Trophoblast cell (in vitro differentiated cells and primary cell): ENCODE data around the gene SERPINB11.
A peak's percentile ranks its signal among the peaks of the same experiment; 100 is the strongest.

Experiments used
- DNase-seq, 2 donors: peaks; one replicate each; pipeline ENCODE4 v3.0.0-alpha.2; 2016
- H2AFZ ChIP-seq: 2 replicates; pipeline ENCODE4 v1.6.1; 2013; ENCODE audit warnings: low read length, moderate library complexity, mild to moderate bottlenecking; ENCODE audit not compliant: insufficient read depth, poor library complexity
- H2AK5ac ChIP-seq: 2 replicates; pipeline ENCODE4 v1.6.1; 2013; ENCODE audit warnings: mild to moderate bottlenecking, low read length
- H2BK120ac ChIP-seq: 2 replicates; pipeline ENCODE4 v1.6.1; 2013; ENCODE audit warnings: low read length, mild to moderate bottlenecking, moderate library complexity; ENCODE audit not compliant: insufficient read depth, poor library complexity
- H2BK12ac ChIP-seq: 2 replicates; pipeline ENCODE4 v1.6.1; 2013; ENCODE audit warnings: mild to moderate bottlenecking, low read length, moderate library complexity
- H2BK5ac ChIP-seq: 2 replicates; pipeline ENCODE4 v1.6.1; 2013; ENCODE audit warnings: low read length, low read depth, moderate library complexity, mild to moderate bottlenecking; ENCODE audit not compliant: poor library complexity
- H3K14ac ChIP-seq: 2 replicates; pipeline ENCODE4 v1.6.1; 2013; ENCODE audit warnings: mild to moderate bottlenecking, low read length
- H3K18ac ChIP-seq: 2 replicates; pipeline ENCODE4 v1.6.1; 2013; ENCODE audit warnings: mild to moderate bottlenecking, low read length
- H3K23ac ChIP-seq: 2 replicates; pipeline ENCODE4 v1.6.1; 2013; ENCODE audit warnings: low read length
- H3K27ac ChIP-seq: 2 replicates; pipeline ENCODE4 v1.5.1; 2013; ENCODE audit warnings: low read depth, mild to moderate bottlenecking, inconsistent platforms, low read length, moderate library complexity
- H3K27me3 ChIP-seq: 2 replicates; pipeline ENCODE4 v1.6.1; 2013; ENCODE audit warnings: inconsistent platforms, mild to moderate bottlenecking, low read length, moderate library complexity; ENCODE audit not compliant: insufficient read depth
- H3K36me3 ChIP-seq, 2 experiments: 1 replicate in 1 of 2; 2 replicates in 1 of 2; pipeline ENCODE4 v1.6.1; 2013; ENCODE audit warnings: low read length in 2 of 2, mild to moderate bottlenecking in 2 of 2, moderate library complexity in 1 of 2; ENCODE audit not compliant: insufficient read depth in 2 of 2, control insufficient read depth in 1 of 2
- H3K4ac ChIP-seq: 2 replicates; pipeline ENCODE4 v1.6.1; 2013; ENCODE audit warnings: low read depth, mild to moderate bottlenecking, low read length, moderate library complexity
- H3K4me1 ChIP-seq, 2 experiments: 1 replicate in 1 of 2; 2 replicates in 1 of 2; pipeline ENCODE4 v1.6.1; 2013; ENCODE audit warnings: low read length in 2 of 2, mild to moderate bottlenecking in 2 of 2, moderate library complexity in 1 of 2; ENCODE audit not compliant: insufficient read depth in 2 of 2, control insufficient read depth in 1 of 2
- H3K4me2 ChIP-seq: 2 replicates; pipeline ENCODE4 v1.6.1; 2013; ENCODE audit warnings: inconsistent platforms, mild to moderate bottlenecking, low read length, moderate library complexity
- H3K4me3 ChIP-seq: 2 replicates; pipeline ENCODE4 v1.5.1; 2013; ENCODE audit warnings: mild to moderate bottlenecking, low read depth, low read length, inconsistent platforms
- H3K79me1 ChIP-seq: one replicate; pipeline ENCODE4 v1.6.1; 2013; ENCODE audit warnings: low read length
- H3K79me2 ChIP-seq: 2 replicates; pipeline ENCODE4 v1.6.1; 2013; ENCODE audit warnings: low read length, mild to moderate bottlenecking; ENCODE audit not compliant: control insufficient read depth, insufficient read depth, poor library complexity
- H3K9ac ChIP-seq: 2 replicates; pipeline ENCODE4 v1.6.1; 2013; ENCODE audit warnings: mild to moderate bottlenecking, low read length
- H3K9me3 ChIP-seq: 2 replicates; pipeline ENCODE4 v1.6.1; 2013; ENCODE audit warnings: low read depth, mild to moderate bottlenecking, control low read depth, inconsistent platforms, low read length; ENCODE audit not compliant: insufficient read depth
- H4K12ac ChIP-seq: 2 replicates; pipeline ENCODE4 v1.6.1; 2013; ENCODE audit warnings: low read depth, mild to moderate bottlenecking, low read length, moderate library complexity
- H4K8ac ChIP-seq: 2 replicates; pipeline ENCODE4 v1.6.1; 2013; ENCODE audit warnings: low read depth, mild to moderate bottlenecking, low read length, moderate library complexity
- H4K91ac ChIP-seq: one replicate; pipeline ENCODE4 v1.6.1; 2013; ENCODE audit warnings: low read depth, mild to moderate bottlenecking, low read length, moderate library complexity
- WGBS: extraction: QIAGEN DNeasy Blood & Tissue Kit; methylation state at CpG from one replicate; pipeline ENCODE4 v1.1.7; 2013; ENCODE audit warnings: missing lambda C conversion rate; ENCODE audit not compliant: insufficient read length, insufficient coverage; ENCODE audit errors: extremely low coverage; 5-methylcytosine and 5-hydroxymethylcytosine counted together

Gene SERPINB11

DNA sequence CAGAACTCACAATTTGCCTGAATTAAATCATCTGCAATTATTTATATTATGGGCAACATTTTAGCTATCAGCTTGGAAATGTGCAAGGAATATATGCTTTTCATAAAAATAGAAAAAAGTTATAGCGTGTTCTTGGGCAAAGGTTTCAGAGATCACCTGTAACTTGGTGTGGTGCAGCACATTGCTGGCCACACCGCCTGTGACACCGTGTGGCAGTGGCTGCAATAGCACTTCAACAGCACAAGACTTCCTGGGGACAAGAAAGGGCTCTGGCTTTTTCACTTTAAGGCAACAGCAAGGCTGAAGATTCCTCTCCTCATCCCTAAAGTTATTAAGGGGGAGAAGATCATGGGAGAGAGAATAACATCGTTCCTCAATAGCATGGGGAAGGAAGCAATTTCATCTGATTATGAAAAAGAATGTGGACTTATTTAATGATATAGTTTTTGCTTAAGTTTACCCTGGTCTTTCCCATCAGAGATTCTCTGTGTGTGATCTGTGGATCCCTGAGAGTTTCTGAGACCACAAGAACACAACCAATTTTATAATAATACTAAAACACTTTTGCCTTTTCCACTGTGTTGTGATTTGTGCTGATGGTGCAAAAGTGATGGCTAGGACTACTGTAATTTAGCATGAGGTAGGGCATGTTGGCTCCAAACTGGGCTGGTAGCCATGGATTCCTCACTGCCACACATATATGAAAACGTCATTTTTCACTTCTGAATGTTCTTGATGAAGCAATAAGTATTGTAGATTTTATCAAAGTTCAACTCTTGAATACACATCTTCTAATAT, 26.0 kb upstream of the SERPINB11 start:
- Histone ChIP-seq H3K36me3 (no peaks in the 10 kb centered on the region), H2AFZ (no peak overlapping the region), H4K91ac (no peak overlapping the region), H4K8ac (no peak overlapping the region), H3K4me2 (no peak overlapping the region), H2BK5ac (no peak overlapping the region), H3K4me3 (no peak overlapping the region), H4K12ac (no peak overlapping the region), H2BK120ac (no peak overlapping the region), H3K4ac (no peak overlapping the region), H2AK5ac (no peak overlapping the region), H3K9me3 (no peaks in the 10 kb centered on the region), H3K23ac (no peak overlapping the region), H3K27ac (no peak overlapping the region), H3K9ac (no peak overlapping the region), H3K79me2 (no peaks in the 10 kb centered on the region), H2BK12ac (no peak overlapping the region), H3K79me1 (no peaks in the 10 kb centered on the region), H3K14ac (no peak overlapping the region), H3K4me1 (no peaks in the 10 kb centered on the region), H3K18ac (no peak overlapping the region), H3K27me3 (no peaks in the 10 kb centered on the region)
- peak; percentile 43 to 72 for DNase-seq
- WGBS: no CpG with 5 or more reads among the region's 5 CpGs

DNA sequence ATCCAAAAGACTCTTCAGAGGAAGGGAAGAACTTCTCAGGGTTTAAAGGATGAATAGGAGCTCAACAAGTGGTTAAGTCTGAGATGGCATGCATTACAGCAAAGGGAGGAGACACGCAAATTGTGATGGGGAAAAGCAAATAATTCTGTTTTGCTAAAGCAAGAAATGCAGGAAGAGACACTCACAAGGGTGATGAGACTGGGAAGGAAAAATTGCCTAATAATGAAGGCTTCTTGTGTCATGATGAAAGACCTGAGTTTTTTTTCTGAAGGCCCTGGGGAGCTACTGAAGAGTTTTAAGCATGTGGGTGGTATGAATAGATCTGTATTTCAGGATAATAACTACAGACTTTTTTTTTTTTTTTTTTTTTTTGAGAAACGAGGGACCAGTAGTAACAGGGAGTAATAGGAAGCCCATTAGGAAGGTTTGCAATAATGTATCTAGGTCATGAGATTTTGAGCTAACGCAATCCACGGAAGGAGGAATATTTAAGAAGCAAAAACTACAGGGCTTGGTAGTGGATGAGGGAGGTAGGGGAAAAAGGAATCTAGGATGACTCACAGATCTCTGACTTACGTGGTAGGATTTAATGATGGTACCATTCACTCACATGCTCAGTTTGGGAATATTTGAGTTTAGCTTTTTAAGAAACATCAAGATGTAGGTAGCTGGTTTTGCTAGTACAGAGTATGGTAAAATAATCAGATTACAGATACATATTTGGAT, 25.1 kb upstream of the SERPINB11 start:
- Histone ChIP-seq H3K23ac (no peak overlapping the region), H2BK5ac (no peak overlapping the region), H3K9ac (no peak overlapping the region), H3K18ac (no peak overlapping the region), H2BK12ac (no peak overlapping the region), H3K79me2 (no peaks in the 10 kb centered on the region), H3K9me3 (no peaks in the 10 kb centered on the region), H3K4me1 (no peaks in the 10 kb centered on the region), H3K27ac (no peak overlapping the region), H3K27me3 (no peaks in the 10 kb centered on the region), H2AK5ac (no peak overlapping the region), H2BK120ac (no peak overlapping the region), H3K36me3 (no peaks in the 10 kb centered on the region), H3K4ac (no peak overlapping the region), H3K14ac (no peak overlapping the region), H4K8ac (no peak overlapping the region), H3K79me1 (peaks cover under 1% of the 10 kb centered on the region), H3K4me3 (no peak overlapping the region), H2AFZ (no peak overlapping the region), H4K12ac (no peak overlapping the region), H3K4me2 (no peak overlapping the region), H4K91ac (no peak overlapping the region)
- DNase-seq: peak; percentile 40 to 92
- WGBS: no CpG with 5 or more reads among the region's 5 CpGs

DNA sequence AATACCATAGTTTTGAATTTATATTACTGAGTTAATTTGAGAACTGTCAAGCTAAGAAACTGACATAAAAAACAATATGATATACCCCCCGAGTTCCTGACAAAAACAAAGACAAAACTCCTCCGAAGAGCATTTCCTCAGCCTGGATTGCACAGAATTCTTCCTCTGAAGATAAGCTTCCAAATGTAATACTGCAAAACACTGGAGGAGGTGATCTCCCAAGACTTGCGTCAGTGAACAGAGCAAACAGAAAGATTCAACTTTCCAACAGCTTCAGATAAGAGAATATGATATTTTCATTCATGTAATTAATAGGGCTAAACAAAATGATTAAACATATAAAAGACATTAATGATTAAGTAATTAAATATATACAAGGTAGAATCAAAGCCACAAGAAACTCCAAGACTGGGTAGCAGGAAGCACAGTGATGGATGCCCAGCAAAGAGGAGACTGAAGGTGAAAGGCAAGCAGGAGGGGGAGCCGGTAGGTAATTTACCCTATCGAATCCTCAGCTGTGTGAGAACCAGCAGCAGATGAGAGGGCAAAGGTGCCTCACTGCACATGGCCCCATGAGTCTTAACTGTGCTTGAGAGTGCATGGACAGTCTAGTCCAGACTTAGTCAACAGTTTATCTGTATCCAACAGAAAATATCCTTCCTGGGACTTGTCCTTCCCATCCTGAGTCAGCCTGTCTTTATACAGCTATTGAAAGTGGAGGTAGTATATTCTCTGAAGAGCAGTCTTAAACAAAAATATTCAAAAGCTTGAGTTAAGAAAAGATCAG, 22.7 kb upstream of the SERPINB11 start:
- H3K9me3 ChIP-seq: no peaks in the 10 kb centered on the region
- H3K36me3 ChIP-seq: no peaks in the 10 kb centered on the region
- DNase-seq: peak in 1 of 2 donors; percentile 20
- peaks cover 1% of the 10 kb centered on the region for H3K79me1 ChIP-seq
- no peak overlapping the region for H3K23ac ChIP-seq
- H3K4ac ChIP-seq: no peak overlapping the region
- no peak overlapping the region for H4K8ac ChIP-seq
- H3K4me2 ChIP-seq: no peak overlapping the region
- no peak overlapping the region for H3K9ac ChIP-seq
- H2BK5ac ChIP-seq: no peak overlapping the region
- no peak overlapping the region for H2BK120ac ChIP-seq
- no peak overlapping the region for H2AK5ac ChIP-seq
- WGBS: no CpG with 5 or more reads among the region's 5 CpGs
- H3K27me3 ChIP-seq: no peaks in the 10 kb centered on the region
- no peak overlapping the region for H3K18ac ChIP-seq
- no peak overlapping the region for H3K27ac ChIP-seq
- peaks cover 2 to 9% of the 10 kb centered on the region in 2 experiments for H3K4me1 ChIP-seq
- no peak overlapping the region for H2BK12ac ChIP-seq
- H4K91ac ChIP-seq: no peak overlapping the region
- no peak overlapping the region for H3K4me3 ChIP-seq
- H4K12ac ChIP-seq: no peak overlapping the region
- H2AFZ ChIP-seq: no peak overlapping the region
- H3K79me2 ChIP-seq: no peaks in the 10 kb centered on the region
- H3K14ac ChIP-seq: no peak overlapping the region

DNA sequence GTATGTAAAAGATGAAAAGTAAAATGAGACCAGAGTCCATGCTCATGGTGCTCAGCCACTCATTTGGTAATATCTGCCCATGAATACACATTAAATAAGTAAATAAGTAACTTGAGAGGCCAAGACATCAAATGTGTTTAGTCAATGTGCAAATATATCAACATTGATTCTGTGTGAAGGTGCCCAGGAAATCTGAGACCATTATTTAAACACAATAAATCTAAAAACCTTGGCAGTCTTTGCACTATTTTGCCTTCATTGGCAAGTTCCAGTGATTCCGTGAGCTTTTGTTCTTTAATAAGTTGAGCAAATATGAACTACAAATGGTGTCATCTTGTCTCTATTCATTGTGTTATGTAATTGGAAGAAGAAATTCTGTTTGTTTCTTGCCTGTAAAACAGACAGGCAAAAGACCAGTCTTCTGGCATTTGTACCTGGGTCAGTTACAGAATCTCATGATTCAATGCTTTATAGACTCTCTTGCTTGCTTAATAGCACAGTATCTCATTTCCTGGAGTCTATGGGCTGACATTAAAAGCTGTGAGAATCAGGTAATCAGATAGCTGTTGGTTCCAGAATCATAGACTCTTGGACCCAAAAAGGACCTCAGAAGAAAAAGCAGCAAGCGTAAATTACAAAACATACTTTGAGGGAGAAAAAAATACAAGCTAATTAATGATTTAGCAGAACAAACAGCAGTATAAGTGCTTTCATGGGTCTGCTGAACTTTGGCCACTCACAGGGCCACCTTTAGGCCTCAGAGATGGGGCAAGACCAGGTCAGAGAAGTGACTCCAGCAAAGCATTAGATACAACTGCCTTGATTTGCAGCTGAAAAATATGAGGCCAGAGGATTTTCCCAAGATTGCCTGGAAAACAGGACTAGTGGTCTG, 21.1 kb upstream of the SERPINB11 start:
- no peak overlapping the region for H3K4me3 ChIP-seq
- H2BK12ac ChIP-seq: no peak overlapping the region
- H3K23ac ChIP-seq: no peak overlapping the region
- no peak overlapping the region for H2AK5ac ChIP-seq
- no peak overlapping the region for H2AFZ ChIP-seq
- no peaks in the 10 kb centered on the region for H3K36me3 ChIP-seq
- H3K27me3 ChIP-seq: no peaks in the 10 kb centered on the region
- WGBS: no CpG with 5 or more reads among the region's 2 CpGs
- peak overlapping the region; percentile 1 for H2BK120ac ChIP-seq
- H3K9me3 ChIP-seq: no peaks in the 10 kb centered on the region
- H4K8ac ChIP-seq: no peak overlapping the region
- H4K91ac ChIP-seq: peak overlapping the region; percentile 33
- H3K18ac ChIP-seq: no peak overlapping the region
- no peak overlapping the region for H3K9ac ChIP-seq
- H3K14ac ChIP-seq: no peak overlapping the region
- no peak overlapping the region for H2BK5ac ChIP-seq
- no peak overlapping the region for H3K4ac ChIP-seq
- no peak overlapping the region for H4K12ac ChIP-seq
- H3K79me1 ChIP-seq: peaks cover 1% of the 10 kb centered on the region
- no peak overlapping the region for H3K4me2 ChIP-seq
- no peak overlapping the region for H3K27ac ChIP-seq
- H3K4me1 ChIP-seq: peaks cover 2 to 9% of the 10 kb centered on the region in 2 experiments
- no peaks in the 10 kb centered on the region for H3K79me2 ChIP-seq
- DNase-seq: no peak
